WTC11 (cell line): ENCODE measurements around the gene CTDSPL. TPM values are rescaled to one million over a fixed set of nuclear protein-coding genes. Genes with fewer than 3 reads are reported as not detected.

Experiments
- ATAC-seq: fragments of 200-7000 bp; cut with Tn5 transposase; 2 replicates; pipeline ENCODE4 v1.10.0; 2021; ENCODE audit warnings: mild to moderate bottlenecking, moderate library complexity
- CTCF ChIA-PET: fragments of 300-600 bp; sonication (Branson Sonifier 250); formaldehyde crosslinking; loops from one replicate; lab custom pipeline; 2021; ENCODE audit warnings: antibody characterized with exemption; lab: Charles Lee
- POLR2A ChIA-PET: fragments of 350-600 bp; sonication (Branson Sonifier 250); formaldehyde crosslinking; loops from one replicate; lab custom pipeline; 2021; ENCODE audit warnings: antibody characterized with exemption; lab: Charles Lee
- DNase-seq: peaks from one replicate; pipeline ENCODE4 v3.0.0; 2021; ENCODE audit warnings: low spot score
- H3K27ac Mint-ChIP-seq: 2 replicates; pipeline ENCODE4 v1.8.0; 2021; ENCODE audit warnings: mixed read lengths
- H3K27me3 Mint-ChIP-seq: 2 replicates; pipeline ENCODE4 v1.8.0; 2021; ENCODE audit warnings: low read depth, mild to moderate bottlenecking, moderate library complexity, mixed read lengths
- H3K36me3 Mint-ChIP-seq: 2 replicates; pipeline ENCODE4 v1.8.0; 2021; ENCODE audit warnings: mixed read lengths
- H3K4me1 Mint-ChIP-seq: 2 replicates; pipeline ENCODE4 v1.8.0; 2022; ENCODE audit warnings: mixed read lengths
- H3K4me3 Mint-ChIP-seq: 2 replicates; pipeline ENCODE4 v1.8.0; 2021; ENCODE audit warnings: mild to moderate bottlenecking, moderate library complexity, mixed read lengths
- H3K9me3 Mint-ChIP-seq: 2 replicates; pipeline ENCODE4 v1.8.0; 2021; ENCODE audit warnings: mixed read lengths
- ATF2 ChIP-seq: sonication (generic); formaldehyde crosslinking; IDR thresholded peaks from 2 replicates; pipeline ENCODE4 v1.8.1; 2022; ENCODE audit warnings: low read depth, missing genetic modification reagents, borderline replicate concordance
- ELF4 ChIP-seq: sonication (generic); formaldehyde crosslinking; IDR thresholded peaks from 2 replicates; pipeline ENCODE4 v1.8.1; 2022; ENCODE audit warnings: low read depth, mild to moderate bottlenecking, moderate library complexity, missing genetic modification reagents
- FOXJ3 ChIP-seq: sonication (generic); formaldehyde crosslinking; IDR thresholded peaks from 2 replicates; pipeline ENCODE4 v1.9.0; 2021; ENCODE audit warnings: missing genetic modification reagents, mild to moderate bottlenecking, borderline replicate concordance
- FOXK1 ChIP-seq: sonication (generic); formaldehyde crosslinking; IDR thresholded peaks from 2 replicates; pipeline ENCODE4 v1.8.0; 2022; ENCODE audit warnings: mild to moderate bottlenecking, moderate library complexity, missing genetic modification reagents
- GRHL2 ChIP-seq: fragments of 250-450 bp; sonication (Bioruptor Pico); IDR thresholded peaks from 2 replicates; pipeline ENCODE4 v1.8.0; 2022; ENCODE audit warnings: mild to moderate bottlenecking, moderate library complexity; ENCODE audit not compliant: insufficient replicate concordance, severe bottlenecking
- JAZF1 ChIP-seq: fragments of 250-450 bp; sonication (Bioruptor Pico); IDR thresholded peaks from 2 replicates; pipeline ENCODE4 v1.9.0; 2021; ENCODE audit warnings: moderate library complexity, mild to moderate bottlenecking, inconsistent platforms
- MYBL2 ChIP-seq: sonication (generic); formaldehyde crosslinking; IDR thresholded peaks from 2 replicates; pipeline ENCODE4 v1.8.1; 2023; ENCODE audit warnings: mild to moderate bottlenecking, moderate library complexity, missing genetic modification reagents
- RORB ChIP-seq: fragments of 250-450 bp; sonication (Bioruptor Pico); IDR thresholded peaks from 2 replicates; pipeline ENCODE4 v1.9.0; 2021; ENCODE audit warnings: mild to moderate bottlenecking
- SP1 ChIP-seq: sonication (generic); formaldehyde crosslinking; conservative IDR thresholded peaks from 2 replicates; pipeline ENCODE4 v1.8.1; 2022; ENCODE audit warnings: missing genetic modification reagents
- ZBTB43 ChIP-seq: sonication (generic); formaldehyde crosslinking; IDR thresholded peaks from 2 replicates; pipeline ENCODE4 v1.8.1; 2023; ENCODE audit warnings: mild to moderate bottlenecking, missing genetic modification reagents
- ZNF396 ChIP-seq: fragments of 250-450 bp; sonication (Bioruptor Pico); IDR thresholded peaks from 2 replicates; pipeline ENCODE4 v1.8.0; 2021; ENCODE audit warnings: mild to moderate bottlenecking, moderate library complexity, borderline replicate concordance
- total RNA-seq: library from RNA; stranded (reverse); gene quantifications from 3 replicates; pipeline ENCODE4 v1.2.3, GENCODE V29; 2021
- TF ChIP-seq, protein P1 (sequence below): sonication (generic); formaldehyde crosslinking; IDR thresholded peaks from 2 replicates; pipeline ENCODE4 v1.8.0; 2022; ENCODE audit warnings: missing genetic modification reagents
- TF ChIP-seq, protein P2 (sequence below): fragments of 250-450 bp; sonication (Bioruptor Pico); IDR thresholded peaks from 2 replicates; pipeline ENCODE4 v2.1.2; 2022; ENCODE audit warnings: mild to moderate bottlenecking, moderate library complexity
- TF ChIP-seq, protein P3 (sequence below): sonication (generic); formaldehyde crosslinking; IDR thresholded peaks from 2 replicates; pipeline ENCODE4 v1.8.0; 2023; ENCODE audit warnings: missing genetic modification reagents, mild to moderate bottlenecking, borderline replicate concordance
- TF ChIP-seq, protein P4 (sequence below): sonication (generic); formaldehyde crosslinking; IDR thresholded peaks from 2 replicates; pipeline ENCODE4 v1.8.0; 2022; ENCODE audit warnings: mild to moderate bottlenecking, missing genetic modification reagents
- TF ChIP-seq, protein P5 (sequence below): sonication (generic); formaldehyde crosslinking; IDR thresholded peaks from 2 replicates; pipeline ENCODE4 v1.8.1; 2023; ENCODE audit warnings: mild to moderate bottlenecking, missing genetic modification reagents, moderate library complexity
- TF ChIP-seq, protein P6 (sequence below): sonication (generic); formaldehyde crosslinking; IDR thresholded peaks from 2 replicates; pipeline ENCODE4 v1.8.1; 2022; ENCODE audit warnings: mild to moderate bottlenecking, missing genetic modification reagents, moderate library complexity, borderline replicate concordance

CTDSPL gene
- total RNA-seq, 1 experiment from 2014 or later, result 41.2 TPM

- no peaks in the 10 kb centered on the region for H3K36me3 Mint-ChIP-seq
- TF ChIP-seq RORB (CRISPR knock-in tag), result no peak
- no peak for TF ChIP-seq SP1 (CRISPR knock-in tag)
- TF ChIP-seq MYBL2 (CRISPR knock-in tag), result no peak
- TF ChIP-seq ELF4 (CRISPR knock-in tag), result no peak
- no peak for TF ChIP-seq ZNF396 (CRISPR knock-in tag)
- TF ChIP-seq FOXJ3 (CRISPR knock-in tag), result no peak
- TF ChIP-seq, protein P1, sequence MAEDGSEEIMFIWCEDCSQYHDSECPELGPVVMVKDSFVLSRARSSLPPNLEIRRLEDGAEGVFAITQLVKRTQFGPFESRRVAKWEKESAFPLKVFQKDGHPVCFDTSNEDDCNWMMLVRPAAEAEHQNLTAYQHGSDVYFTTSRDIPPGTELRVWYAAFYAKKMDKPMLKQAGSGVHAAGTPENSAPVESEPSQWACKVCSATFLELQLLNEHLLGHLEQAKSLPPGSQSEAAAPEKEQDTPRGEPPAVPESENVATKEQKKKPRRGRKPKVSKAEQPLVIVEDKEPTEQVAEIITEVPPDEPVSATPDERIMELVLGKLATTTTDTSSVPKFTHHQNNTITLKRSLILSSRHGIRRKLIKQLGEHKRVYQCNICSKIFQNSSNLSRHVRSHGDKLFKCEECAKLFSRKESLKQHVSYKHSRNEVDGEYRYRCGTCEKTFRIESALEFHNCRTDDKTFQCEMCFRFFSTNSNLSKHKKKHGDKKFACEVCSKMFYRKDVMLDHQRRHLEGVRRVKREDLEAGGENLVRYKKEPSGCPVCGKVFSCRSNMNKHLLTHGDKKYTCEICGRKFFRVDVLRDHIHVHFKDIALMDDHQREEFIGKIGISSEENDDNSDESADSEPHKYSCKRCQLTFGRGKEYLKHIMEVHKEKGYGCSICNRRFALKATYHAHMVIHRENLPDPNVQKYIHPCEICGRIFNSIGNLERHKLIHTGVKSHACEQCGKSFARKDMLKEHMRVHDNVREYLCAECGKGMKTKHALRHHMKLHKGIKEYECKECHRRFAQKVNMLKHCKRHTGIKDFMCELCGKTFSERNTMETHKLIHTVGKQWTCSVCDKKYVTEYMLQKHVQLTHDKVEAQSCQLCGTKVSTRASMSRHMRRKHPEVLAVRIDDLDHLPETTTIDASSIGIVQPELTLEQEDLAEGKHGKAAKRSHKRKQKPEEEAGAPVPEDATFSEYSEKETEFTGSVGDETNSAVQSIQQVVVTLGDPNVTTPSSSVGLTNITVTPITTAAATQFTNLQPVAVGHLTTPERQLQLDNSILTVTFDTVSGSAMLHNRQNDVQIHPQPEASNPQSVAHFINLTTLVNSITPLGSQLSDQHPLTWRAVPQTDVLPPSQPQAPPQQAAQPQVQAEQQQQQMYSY (CRISPR knock-in tag), result no peak
- no peak for TF ChIP-seq ZBTB43 (CRISPR knock-in tag)
- no peak for TF ChIP-seq ATF2 (CRISPR knock-in tag)
- no peak for TF ChIP-seq GRHL2 (CRISPR knock-in tag)
- no peak for TF ChIP-seq FOXK1
- TF ChIP-seq, protein P2, sequence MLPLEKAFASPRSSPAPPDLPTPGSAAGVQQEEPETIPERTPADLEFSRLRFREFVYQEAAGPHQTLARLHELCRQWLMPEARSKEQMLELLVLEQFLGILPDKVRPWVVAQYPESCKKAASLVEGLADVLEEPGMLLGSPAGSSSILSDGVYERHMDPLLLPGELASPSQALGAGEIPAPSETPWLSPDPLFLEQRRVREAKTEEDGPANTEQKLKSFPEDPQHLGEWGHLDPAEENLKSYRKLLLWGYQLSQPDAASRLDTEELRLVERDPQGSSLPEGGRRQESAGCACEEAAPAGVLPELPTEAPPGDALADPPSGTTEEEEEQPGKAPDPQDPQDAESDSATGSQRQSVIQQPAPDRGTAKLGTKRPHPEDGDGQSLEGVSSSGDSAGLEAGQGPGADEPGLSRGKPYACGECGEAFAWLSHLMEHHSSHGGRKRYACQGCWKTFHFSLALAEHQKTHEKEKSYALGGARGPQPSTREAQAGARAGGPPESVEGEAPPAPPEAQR (CRISPR knock-in tag), result no peak
- TF ChIP-seq, protein P3, sequence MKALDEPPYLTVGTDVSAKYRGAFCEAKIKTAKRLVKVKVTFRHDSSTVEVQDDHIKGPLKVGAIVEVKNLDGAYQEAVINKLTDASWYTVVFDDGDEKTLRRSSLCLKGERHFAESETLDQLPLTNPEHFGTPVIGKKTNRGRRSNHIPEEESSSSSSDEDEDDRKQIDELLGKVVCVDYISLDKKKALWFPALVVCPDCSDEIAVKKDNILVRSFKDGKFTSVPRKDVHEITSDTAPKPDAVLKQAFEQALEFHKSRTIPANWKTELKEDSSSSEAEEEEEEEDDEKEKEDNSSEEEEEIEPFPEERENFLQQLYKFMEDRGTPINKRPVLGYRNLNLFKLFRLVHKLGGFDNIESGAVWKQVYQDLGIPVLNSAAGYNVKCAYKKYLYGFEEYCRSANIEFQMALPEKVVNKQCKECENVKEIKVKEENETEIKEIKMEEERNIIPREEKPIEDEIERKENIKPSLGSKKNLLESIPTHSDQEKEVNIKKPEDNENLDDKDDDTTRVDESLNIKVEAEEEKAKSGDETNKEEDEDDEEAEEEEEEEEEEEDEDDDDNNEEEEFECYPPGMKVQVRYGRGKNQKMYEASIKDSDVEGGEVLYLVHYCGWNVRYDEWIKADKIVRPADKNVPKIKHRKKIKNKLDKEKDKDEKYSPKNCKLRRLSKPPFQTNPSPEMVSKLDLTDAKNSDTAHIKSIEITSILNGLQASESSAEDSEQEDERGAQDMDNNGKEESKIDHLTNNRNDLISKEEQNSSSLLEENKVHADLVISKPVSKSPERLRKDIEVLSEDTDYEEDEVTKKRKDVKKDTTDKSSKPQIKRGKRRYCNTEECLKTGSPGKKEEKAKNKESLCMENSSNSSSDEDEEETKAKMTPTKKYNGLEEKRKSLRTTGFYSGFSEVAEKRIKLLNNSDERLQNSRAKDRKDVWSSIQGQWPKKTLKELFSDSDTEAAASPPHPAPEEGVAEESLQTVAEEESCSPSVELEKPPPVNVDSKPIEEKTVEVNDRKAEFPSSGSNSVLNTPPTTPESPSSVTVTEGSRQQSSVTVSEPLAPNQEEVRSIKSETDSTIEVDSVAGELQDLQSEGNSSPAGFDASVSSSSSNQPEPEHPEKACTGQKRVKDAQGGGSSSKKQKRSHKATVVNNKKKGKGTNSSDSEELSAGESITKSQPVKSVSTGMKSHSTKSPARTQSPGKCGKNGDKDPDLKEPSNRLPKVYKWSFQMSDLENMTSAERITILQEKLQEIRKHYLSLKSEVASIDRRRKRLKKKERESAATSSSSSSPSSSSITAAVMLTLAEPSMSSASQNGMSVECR, result no peak
- TF ChIP-seq, protein P4, sequence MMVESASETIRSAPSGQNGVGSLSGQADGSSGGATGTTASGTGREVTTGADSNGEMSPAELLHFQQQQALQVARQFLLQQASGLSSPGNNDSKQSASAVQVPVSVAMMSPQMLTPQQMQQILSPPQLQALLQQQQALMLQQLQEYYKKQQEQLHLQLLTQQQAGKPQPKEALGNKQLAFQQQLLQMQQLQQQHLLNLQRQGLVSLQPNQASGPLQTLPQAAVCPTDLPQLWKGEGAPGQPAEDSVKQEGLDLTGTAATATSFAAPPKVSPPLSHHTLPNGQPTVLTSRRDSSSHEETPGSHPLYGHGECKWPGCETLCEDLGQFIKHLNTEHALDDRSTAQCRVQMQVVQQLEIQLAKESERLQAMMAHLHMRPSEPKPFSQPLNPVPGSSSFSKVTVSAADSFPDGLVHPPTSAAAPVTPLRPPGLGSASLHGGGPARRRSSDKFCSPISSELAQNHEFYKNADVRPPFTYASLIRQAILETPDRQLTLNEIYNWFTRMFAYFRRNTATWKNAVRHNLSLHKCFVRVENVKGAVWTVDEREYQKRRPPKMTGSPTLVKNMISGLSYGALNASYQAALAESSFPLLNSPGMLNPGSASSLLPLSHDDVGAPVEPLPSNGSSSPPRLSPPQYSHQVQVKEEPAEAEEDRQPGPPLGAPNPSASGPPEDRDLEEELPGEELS (CRISPR knock-in tag), result no peak
- TF ChIP-seq, protein P5, sequence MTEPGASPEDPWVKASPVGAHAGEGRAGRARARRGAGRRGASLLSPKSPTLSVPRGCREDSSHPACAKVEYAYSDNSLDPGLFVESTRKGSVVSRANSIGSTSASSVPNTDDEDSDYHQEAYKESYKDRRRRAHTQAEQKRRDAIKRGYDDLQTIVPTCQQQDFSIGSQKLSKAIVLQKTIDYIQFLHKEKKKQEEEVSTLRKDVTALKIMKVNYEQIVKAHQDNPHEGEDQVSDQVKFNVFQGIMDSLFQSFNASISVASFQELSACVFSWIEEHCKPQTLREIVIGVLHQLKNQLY, result no peak
- TF ChIP-seq JAZF1 (CRISPR knock-in tag), result no peak
- TF ChIP-seq, protein P6, sequence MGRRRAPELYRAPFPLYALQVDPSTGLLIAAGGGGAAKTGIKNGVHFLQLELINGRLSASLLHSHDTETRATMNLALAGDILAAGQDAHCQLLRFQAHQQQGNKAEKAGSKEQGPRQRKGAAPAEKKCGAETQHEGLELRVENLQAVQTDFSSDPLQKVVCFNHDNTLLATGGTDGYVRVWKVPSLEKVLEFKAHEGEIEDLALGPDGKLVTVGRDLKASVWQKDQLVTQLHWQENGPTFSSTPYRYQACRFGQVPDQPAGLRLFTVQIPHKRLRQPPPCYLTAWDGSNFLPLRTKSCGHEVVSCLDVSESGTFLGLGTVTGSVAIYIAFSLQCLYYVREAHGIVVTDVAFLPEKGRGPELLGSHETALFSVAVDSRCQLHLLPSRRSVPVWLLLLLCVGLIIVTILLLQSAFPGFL (CRISPR knock-in tag), result no peak
- TF ChIP-seq, all 79 proteins: peak for 0
- no peak for DNase-seq
- CTCF ChIA-PET, result interaction anchor here (0.8 to 1.1 kb wide), 3 partner anchors 12 to 59 kb away, joined by 3 to 4 read pairs (median 3); no protein-coding TSS in a partner anchor
- Mint-ChIP-seq H3K27ac (no peak overlapping the region), H3K4me1 (peaks cover 30% of the 10 kb centered on the region), H3K4me3 (no peak overlapping the region), H3K27me3 (no peaks in the 10 kb centered on the region), H3K9me3 (no peaks in the 10 kb centered on the region)
- ATAC-seq, result no peak
- POLR2A ChIA-PET, result no interaction called here
Measured at GRCh38 chr3:37938011-37938410, 76.3 kb downstream of the CTDSPL start.
